Prostate gland (tissue), 2 donors: ENCODE results near the gene ZNF891. TPM values are rescaled to one million over a fixed set of nuclear protein-coding genes. Genes with fewer than 3 reads are reported as not detected.

Experiments
- DNase-seq: peaks from one replicate; pipeline ENCODE4 v3.0.0-alpha.2; 2019; ENCODE audit warnings: low spot score
- H3K27ac ChIP-seq, 2 donors: fragments of 200-600 bp; sonication (generic); 2 replicates each; pipeline ENCODE4 v1.5.1; 2017 to 2019
- H3K27me3 ChIP-seq: fragments of 200-600 bp; sonication (generic); replicated peaks from 2 replicates; pipeline ENCODE4 v1.5.1; 2019; ENCODE audit not compliant: insufficient read depth
- H3K36me3 ChIP-seq, 2 donors: fragments of 200-600 bp; sonication (generic); 1 replicate in 1 of 2; 2 replicates in 1 of 2; pipeline versions ENCODE4 v1.5.1 to v1.8.1; 2017 to 2019
- H3K4me1 ChIP-seq: fragments of 200-600 bp; sonication (generic); replicated peaks from 2 replicates; pipeline ENCODE4 v1.5.1; 2019
- H3K4me3 ChIP-seq, 2 donors: fragments of 200-600 bp; sonication (generic); 2 replicates each; pipeline ENCODE4 v1.5.1; 2017 to 2019
- H3K9me3 ChIP-seq: fragments of 200-600 bp; sonication (generic); 2 replicates; pipeline ENCODE4 v1.5.1; 2017
- POLR2A ChIP-seq: fragments of 450-650 bp; IDR thresholded peaks from one replicate; pipeline ENCODE4 v1.6.1; 2016; ENCODE audit warnings: antibody characterized with exemption, mild to moderate bottlenecking
- POLR2AphosphoS5 ChIP-seq: sonication (generic); formaldehyde crosslinking; IDR thresholded peaks from one replicate; pipeline ENCODE4 v1.6.1; 2017; ENCODE audit warnings: antibody characterized with exemption
- WGBS: methylation state at CpG from one replicate; pipeline ENCODE4 v1.1.5; 2018; 5-methylcytosine and 5-hydroxymethylcytosine counted together
- intact Hi-C: fragments of 100-400 bp; cut with DNase I; formaldehyde crosslinking; loops from one replicate; pipeline ENCODE4 v1.14.2; 2022
- total RNA-seq, 2 donors: library from RNA; depleted of rRNA; stranded (reverse); fragments of >200 nt; gene quantifications; one replicate each; pipeline ENCODE4 v1.1.0, GENCODE V29; 2016
- TF ChIP-seq, protein P1 (sequence below), 4 experiments: fragments of 200-600 bp in 2 of 4; fragments of 450-650 bp in 2 of 4; sonication (generic) in 2 of 4; IDR thresholded peaks; 1 replicate in 3 of 4; 2 replicates in 1 of 4; pipeline ENCODE4 v1.5.1; 2016 to 2019; ENCODE audit warnings: antibody characterized with exemption in 4 of 4, mild to moderate bottlenecking in 2 of 4, moderate library complexity in 2 of 4

Gene ZNF891
- total RNA-seq, 2 donors from 2014 or later = 1.9 to 3.0 TPM

GRCh38 chr12:133080368-133081158 lies 49.5 kb downstream of the ZNF891 start, which contains the start of gene ZNF140:
Gene ZNF140, plus strand, starts transcription at chr12:133080923. Its CDS starts 398 bp downstream, at chr12:133081321.
- under 1% methylated on average over 69 of the region's 69 CpGs for WGBS
- H3K27me3 ChIP-seq = no peaks in the 10 kb centered on the region
- peak within 1 kb of the TSS; percentile 68 to 86 for H3K4me3 ChIP-seq
- no peaks in the 10 kb centered on the region for H3K4me1 ChIP-seq
- intact Hi-C loops = loop anchor here (2.0 to 5.0 kb wide), 3 partner anchors 44 to 93 kb away; partner anchors contain the start of genes ZNF10, ZNF26, ZNF84 and ZNF891
- TF ChIP-seq, protein P1, sequence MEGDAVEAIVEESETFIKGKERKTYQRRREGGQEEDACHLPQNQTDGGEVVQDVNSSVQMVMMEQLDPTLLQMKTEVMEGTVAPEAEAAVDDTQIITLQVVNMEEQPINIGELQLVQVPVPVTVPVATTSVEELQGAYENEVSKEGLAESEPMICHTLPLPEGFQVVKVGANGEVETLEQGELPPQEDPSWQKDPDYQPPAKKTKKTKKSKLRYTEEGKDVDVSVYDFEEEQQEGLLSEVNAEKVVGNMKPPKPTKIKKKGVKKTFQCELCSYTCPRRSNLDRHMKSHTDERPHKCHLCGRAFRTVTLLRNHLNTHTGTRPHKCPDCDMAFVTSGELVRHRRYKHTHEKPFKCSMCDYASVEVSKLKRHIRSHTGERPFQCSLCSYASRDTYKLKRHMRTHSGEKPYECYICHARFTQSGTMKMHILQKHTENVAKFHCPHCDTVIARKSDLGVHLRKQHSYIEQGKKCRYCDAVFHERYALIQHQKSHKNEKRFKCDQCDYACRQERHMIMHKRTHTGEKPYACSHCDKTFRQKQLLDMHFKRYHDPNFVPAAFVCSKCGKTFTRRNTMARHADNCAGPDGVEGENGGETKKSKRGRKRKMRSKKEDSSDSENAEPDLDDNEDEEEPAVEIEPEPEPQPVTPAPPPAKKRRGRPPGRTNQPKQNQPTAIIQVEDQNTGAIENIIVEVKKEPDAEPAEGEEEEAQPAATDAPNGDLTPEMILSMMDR (IDR thresholded peaks at IDR 0.05) = peak in 3 of 4 experiments; percentile 4 to 66 (median 53)
- peak; percentile 71 for TF ChIP-seq POLR2AphosphoS5
- TF ChIP-seq POLR2A = peak; percentile 54
- H3K27ac ChIP-seq = peak within 1 kb of the TSS; percentile 97 to 98
- H3K36me3 ChIP-seq = peaks cover 5 to 26% of the 10 kb centered on the region in 2 donors
- H3K9me3 ChIP-seq = peaks cover 4% of the 10 kb centered on the region
- peak; percentile 96 for DNase-seq

GRCh38 chr12:133080026-133080367 lies 50.1 kb downstream of the ZNF891 start:
- H3K4me3 ChIP-seq = peak overlapping the region; percentile 68 to 86
- intact Hi-C loops = loop anchor here (2.0 to 5.0 kb wide), 3 partner anchors 43 to 93 kb away; partner anchors contain the start of genes ZNF10, ZNF26, ZNF84 and ZNF891
- H3K9me3 ChIP-seq = peaks cover 4% of the 10 kb centered on the region
- H3K4me1 ChIP-seq = no peaks in the 10 kb centered on the region
- 0% methylated on average over 22 of the region's 22 CpGs for WGBS
- TF ChIP-seq POLR2AphosphoS5 (peak; percentile 98), POLR2A (peak; percentile 43)
- TF ChIP-seq, protein P1 (IDR thresholded peaks at IDR 0.05) = peak in 1 of 4 experiments; percentile 14
- no peaks in the 10 kb centered on the region for H3K27me3 ChIP-seq
- DNase-seq = peak; percentile 98
- H3K36me3 ChIP-seq = peaks cover 0 to 22% of the 10 kb centered on the region in 2 donors
- peak overlapping the region; percentile 97 to 98 for H3K27ac ChIP-seq

DNA sequence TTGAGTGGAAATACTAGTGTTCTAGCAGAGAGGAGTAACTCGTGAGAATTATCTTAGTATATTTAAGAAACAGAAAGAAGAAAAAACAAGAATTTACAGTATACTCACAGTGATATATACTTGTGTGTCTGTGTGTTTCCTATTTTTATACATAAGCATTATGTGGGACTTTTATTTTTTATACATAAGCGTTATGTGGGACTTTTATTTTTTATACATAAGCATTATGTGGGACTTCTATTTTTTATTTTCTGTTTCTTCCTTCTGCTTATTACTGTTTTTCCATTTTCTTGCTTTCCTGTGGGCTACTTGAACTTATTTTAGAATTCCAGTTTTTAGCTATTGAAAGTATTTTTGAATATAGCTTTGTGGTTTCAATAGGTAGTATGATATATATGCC lies 56.2 kb downstream of the ZNF891 start:
- TF ChIP-seq, protein P1 (IDR thresholded peaks at IDR 0.05) = no peak
- TF ChIP-seq POLR2AphosphoS5 (no peak), POLR2A (no peak)
- Histone ChIP-seq H3K4me1 (no peaks in the 10 kb centered on the region), H3K27ac (no peak overlapping the region), H3K36me3 (no peaks in the 10 kb centered on the region), H3K4me3 (no peak overlapping the region), H3K27me3 (no peaks in the 10 kb centered on the region), H3K9me3 (no peaks in the 10 kb centered on the region)
- intact Hi-C loops = no loop called here
- DNase-seq = no peak
- WGBS = 96% methylated on average over 2 of the region's 2 CpGs

DNA sequence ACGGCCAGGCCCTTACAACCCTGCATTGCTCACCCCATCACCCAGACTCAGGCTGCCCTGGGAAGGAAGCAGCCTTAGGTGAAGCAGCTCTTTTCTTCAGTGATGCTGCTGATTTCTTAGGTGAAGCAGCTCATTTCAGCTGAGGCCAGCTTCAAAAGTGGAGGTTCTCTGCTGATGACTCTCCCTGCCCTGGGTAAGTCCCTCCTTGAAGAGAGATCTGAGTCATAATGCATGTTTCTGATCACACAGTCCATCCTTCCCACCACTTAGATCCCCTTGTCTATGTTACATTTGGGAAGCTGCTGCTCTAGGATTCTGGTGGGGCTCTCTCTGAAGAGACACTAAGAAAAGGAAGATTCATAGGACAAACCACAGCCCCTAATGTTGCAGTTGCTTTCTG lies 66.5 kb downstream of the ZNF891 start:
- intact Hi-C loops = no loop called here
- DNase-seq = no peak
- Histone ChIP-seq H3K27me3 (no peaks in the 10 kb centered on the region), H3K9me3 (peaks cover 13% of the 10 kb centered on the region), H3K27ac (no peak overlapping the region), H3K36me3 (peaks cover 0 to 5% of the 10 kb centered on the region in 2 donors), H3K4me3 (no peak overlapping the region), H3K4me1 (no peaks in the 10 kb centered on the region)
- TF ChIP-seq POLR2A (no peak), POLR2AphosphoS5 (no peak)
- TF ChIP-seq, protein P1 (IDR thresholded peaks at IDR 0.05) = no peak
- WGBS = 95% methylated on average over 1 of the region's 1 CpG
